Activated CD4-positive, CD25-positive, alpha-beta regulatory T cell treated with anti-CD3 and anti-CD28 coated beads, Interleukin-2, amount 50 U/mL, for 16 hours (primary cell): ENCODE measurements around the gene CORIN.
"Not testable (repeated sequence)": the region's sequence is repeated elsewhere in the genome, so short reads cannot be mapped to it uniquely, and the experiment has no call there.

Experiments used
- DNase-seq: peaks from one replicate; pipeline ENCODE4 v3.0.0-alpha.2; 2020; ENCODE audit warnings: low read depth, low spot score

Gene CORIN

GRCh38 chr4:47767956-47768355, 69.9 kb downstream of the CORIN start:
- DNase-seq, result not testable (repeated sequence)

GRCh38 chr4:47763279-47763678, 74.6 kb downstream of the CORIN start:
- no peak for DNase-seq

- no peak for DNase-seq
Measured at GRCh38 chr4:47762376-47763266, 75.2 kb downstream of the CORIN start.

- not testable (repeated sequence) for DNase-seq
Measured at GRCh38 chr4:47753316-47753715, 84.6 kb downstream of the CORIN start.

- DNase-seq, result no peak
Measured at GRCh38 chr4:47752214-47752613, 85.7 kb downstream of the CORIN start.

- no peak for DNase-seq
Measured at GRCh38 chr4:47750788-47751187, 87.1 kb downstream of the CORIN start.

- no peak for DNase-seq
Measured at GRCh38 chr4:47749858-47750257, 88.0 kb downstream of the CORIN start.

- no peak for DNase-seq
Measured at GRCh38 chr4:47749060-47749459, 88.8 kb downstream of the CORIN start.

GRCh38 chr4:47747846-47748494, 89.9 kb downstream of the CORIN start:
- no peak for DNase-seq

GRCh38 chr4:47747211-47747610, 90.7 kb downstream of the CORIN start:
- DNase-seq, result no peak

GRCh38 chr4:47746122-47746521, 91.7 kb downstream of the CORIN start:
- no peak for DNase-seq

GRCh38 chr4:47744843-47745382, 93.0 kb downstream of the CORIN start:
- DNase-seq, result no peak

GRCh38 chr4:47744253-47744652, 93.6 kb downstream of the CORIN start:
- no peak for DNase-seq

- DNase-seq, result no peak
Measured at GRCh38 chr4:47741200-47741599, 96.7 kb downstream of the CORIN start.

- DNase-seq, result no peak
Measured at GRCh38 chr4:47737326-47737725, 100.5 kb downstream of the CORIN start.

- no peak for DNase-seq
Measured at GRCh38 chr4:47736555-47736954, 101.3 kb downstream of the CORIN start.

- DNase-seq, result no peak
Measured at GRCh38 chr4:47736146-47736545, 101.7 kb downstream of the CORIN start.

GRCh38 chr4:47733302-47734175, 104.3 kb downstream of the CORIN start:
- DNase-seq, result no peak

- no peak for DNase-seq
Measured at GRCh38 chr4:47731182-47731581, 106.7 kb downstream of the CORIN start.

GRCh38 chr4:47729131-47729680, 108.7 kb downstream of the CORIN start:
- DNase-seq, result no peak

GRCh38 chr4:47721892-47722575, 115.8 kb downstream of the CORIN start:
- no peak for DNase-seq
